Activated naive CD4-positive, alpha-beta T cell treated with anti-CD3 and anti-CD28 coated beads for 36 hours (primary cell): ENCODE results near the gene PHLPP2. TPM values are rescaled to one million over a fixed set of nuclear protein-coding genes. Genes with fewer than 3 reads are reported as not detected.

ENCODE experiments used
- CTCF ChIA-PET: fragments of 350-600 bp; sonication (Branson Sonifier 250); formaldehyde crosslinking; loops from one replicate; lab custom pipeline; 2021; ENCODE audit warnings: antibody characterized with exemption; lab: Charles Lee
- DNase-seq: peaks from one replicate; pipeline ENCODE4 v3.0.0-alpha.2; 2020
- H3K27ac Mint-ChIP-seq: one replicate; pipeline ENCODE4 v1.8.0; 2021; ENCODE audit warnings: mild to moderate bottlenecking, mixed read lengths
- H3K27me3 Mint-ChIP-seq: one replicate; pipeline ENCODE4 v1.8.0; 2021; ENCODE audit warnings: low read depth, mixed read lengths
- H3K36me3 Mint-ChIP-seq: one replicate; pipeline ENCODE4 v1.8.0; 2021; ENCODE audit warnings: low read depth, mixed read lengths
- H3K4me1 Mint-ChIP-seq: one replicate; pipeline ENCODE4 v1.8.0; 2021; ENCODE audit warnings: low read depth, mixed read lengths
- H3K4me3 Mint-ChIP-seq: one replicate; pipeline ENCODE4 v1.8.0; 2021; ENCODE audit warnings: mild to moderate bottlenecking, moderate library complexity, mixed read lengths
- H3K9me3 Mint-ChIP-seq: one replicate; pipeline ENCODE4 v1.8.0; 2021; ENCODE audit warnings: mixed read lengths
- intact Hi-C: fragments of 100-400 bp; cut with micrococcal nuclease; formaldehyde crosslinking; loops from one replicate; pipeline ENCODE4 v1.15.1; 2023
- total RNA-seq, 2 experiments: library from RNA; stranded (reverse); gene quantifications; one replicate each; pipeline ENCODE4 v1.2.3, GENCODE V29; 2021

Gene PHLPP2
- 1 to 10 TPM; 6.0 to 6.9 TPM for total RNA-seq

GRCh38 chr16:71724320-71724751 is at the start of gene PHLPP2:
PHLPP2 (minus strand) TSS chr16:71724701; CDS start chr16:71714795, 9,906 bp downstream.
- Mint-ChIP-seq H3K9me3 (no peaks in the 10 kb centered on the region), H3K4me3 (peak within 1 kb of the TSS; percentile 80), H3K36me3 (no peaks in the 10 kb centered on the region), H3K27ac (no peak within 1 kb of the TSS), H3K4me1 (peaks cover 18% of the 10 kb centered on the region), H3K27me3 (peaks cover 6% of the 10 kb centered on the region)
- CTCF ChIA-PET = no interaction called here
- intact Hi-C loops = loop anchor here (1.0 to 5.0 kb wide), 7 partner anchors 22 to 369 kb away; partner anchors contain the start of genes DHODH, DHX38, IST1 and TXNL4B
- no peak for DNase-seq

DNA sequence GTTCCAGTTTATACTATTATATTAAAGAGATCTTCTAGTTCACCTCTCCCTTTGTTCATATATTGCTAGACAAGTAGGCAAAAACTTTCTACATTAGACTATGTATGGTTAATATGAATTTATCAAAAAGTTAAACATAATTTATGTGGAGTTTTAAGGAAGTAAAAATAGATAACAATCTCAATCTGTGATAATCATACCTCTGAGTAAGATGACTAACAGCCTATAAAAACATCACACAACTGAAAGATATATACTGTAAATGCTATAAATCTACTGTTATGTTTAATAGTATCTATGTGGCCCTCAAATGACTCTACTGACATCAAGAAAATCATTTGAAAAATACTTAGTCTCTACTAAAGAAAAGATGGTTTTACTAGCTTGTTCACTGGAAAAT is 47.1 kb upstream of the PHLPP2 start:
- no peak overlapping the region for H3K4me3 Mint-ChIP-seq
- peaks cover 20% of the 10 kb centered on the region for H3K36me3 Mint-ChIP-seq
- CTCF ChIA-PET = interaction anchor here (0.6 kb wide), 1 partner anchor 36 kb away, joined by 3 read pairs; no protein-coding TSS in a partner anchor
- DNase-seq = no peak
- no peak overlapping the region for H3K27ac Mint-ChIP-seq
- no peaks in the 10 kb centered on the region for H3K9me3 Mint-ChIP-seq
- peaks cover 23% of the 10 kb centered on the region for H3K4me1 Mint-ChIP-seq
- H3K27me3 Mint-ChIP-seq = no peaks in the 10 kb centered on the region
- intact Hi-C loops = no loop called here

DNA sequence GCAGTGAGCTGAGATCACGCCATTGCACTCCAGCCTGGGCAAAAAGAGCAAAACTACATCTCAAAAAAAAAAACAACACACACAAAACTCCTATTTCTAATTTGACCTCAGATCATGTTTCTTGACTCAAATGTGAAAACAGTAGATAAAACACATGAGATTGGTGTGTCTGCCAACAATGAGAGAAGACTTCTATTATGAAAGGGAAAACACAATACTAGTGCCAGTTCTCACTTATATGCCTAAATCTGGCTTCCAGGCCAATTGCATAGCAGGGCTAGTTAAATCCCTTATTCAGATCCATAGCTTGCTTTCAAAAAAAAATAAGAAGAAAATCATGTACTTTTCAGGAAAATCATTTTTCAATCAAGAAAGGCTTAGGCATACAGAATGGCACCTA is 44.7 kb upstream of the PHLPP2 start:
- H3K4me1 Mint-ChIP-seq = peaks cover 13% of the 10 kb centered on the region
- CTCF ChIA-PET = no interaction called here

DNA sequence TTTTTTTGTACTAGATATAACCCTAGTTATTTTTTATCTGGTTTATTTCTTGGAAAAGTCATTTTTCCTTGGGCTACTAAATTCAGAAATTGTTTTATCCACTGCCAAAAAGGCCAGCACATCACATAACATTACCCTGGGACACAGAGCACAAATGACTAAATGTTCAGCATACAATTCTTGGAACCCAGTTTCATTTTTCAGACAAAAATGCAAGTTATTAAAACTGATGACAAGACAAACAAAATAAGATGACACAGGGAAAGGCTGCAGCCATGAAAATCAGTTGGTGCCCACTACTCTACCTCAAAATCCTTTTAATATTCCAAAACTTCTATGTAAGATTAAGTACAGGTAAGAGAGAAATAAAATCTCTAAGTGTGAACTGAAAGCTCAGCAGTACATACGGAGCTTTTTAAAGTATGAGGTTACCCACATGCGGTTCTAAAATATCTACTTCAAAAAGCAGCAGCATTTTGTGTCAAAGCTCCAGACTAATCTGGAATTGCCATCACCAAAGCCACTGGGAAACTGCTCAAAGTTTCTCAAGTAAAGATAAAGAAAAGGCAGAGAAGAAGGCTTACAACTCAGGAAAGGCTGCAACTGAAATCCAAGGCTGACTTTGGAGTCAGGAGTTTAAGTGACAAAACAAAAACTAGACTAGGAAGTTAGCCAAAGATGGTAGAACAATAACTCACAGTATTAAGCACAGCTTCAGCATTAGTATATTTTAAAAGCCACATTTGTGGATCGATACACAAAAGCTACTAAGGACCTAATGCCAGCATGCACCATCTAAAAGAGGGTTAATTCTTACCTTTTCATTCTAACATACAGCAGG is 42.8 kb upstream of the PHLPP2 start:
- H3K4me1 Mint-ChIP-seq = peaks cover 13% of the 10 kb centered on the region
- no peaks in the 10 kb centered on the region for H3K9me3 Mint-ChIP-seq
- peak overlapping the region; percentile 24 for H3K27ac Mint-ChIP-seq
- DNase-seq = no peak
- no peaks in the 10 kb centered on the region for H3K27me3 Mint-ChIP-seq
- H3K36me3 Mint-ChIP-seq = peaks cover 28% of the 10 kb centered on the region
- intact Hi-C loops = no loop called here
- CTCF ChIA-PET = interaction anchor here (0.5 to 1.3 kb wide), 2 partner anchors 116 to 288 kb away, joined by 3 to 4 read pairs; no protein-coding TSS in a partner anchor
- no peak overlapping the region for H3K4me3 Mint-ChIP-seq

More for the DNA sequence above, 44.7 kb upstream of the PHLPP2 start:
- intact Hi-C loops = no loop called here
- Mint-ChIP-seq H3K27ac (no peak overlapping the region), H3K36me3 (peaks cover 22% of the 10 kb centered on the region), H3K9me3 (no peaks in the 10 kb centered on the region), H3K27me3 (no peaks in the 10 kb centered on the region), H3K4me3 (no peak overlapping the region)
- no peak for DNase-seq

- H3K27ac Mint-ChIP-seq = no peak overlapping the region
- H3K9me3 Mint-ChIP-seq = no peaks in the 10 kb centered on the region
- no peak for DNase-seq
- CTCF ChIA-PET = interaction anchor here (0.6 kb wide), 1 partner anchor 107 kb away, joined by 3 read pairs; no protein-coding TSS in a partner anchor
- intact Hi-C loops = no loop called here
- H3K27me3 Mint-ChIP-seq = no peaks in the 10 kb centered on the region
- peaks cover 9% of the 10 kb centered on the region for H3K4me1 Mint-ChIP-seq
- H3K36me3 Mint-ChIP-seq = peaks cover 24% of the 10 kb centered on the region
- H3K4me3 Mint-ChIP-seq = no peak overlapping the region
Measured at GRCh38 chr16:71762186-71762585, 37.7 kb upstream of the PHLPP2 start.

GRCh38 chr16:71761097-71761496 is 36.6 kb upstream of the PHLPP2 start:
- CTCF ChIA-PET = interaction anchor here (1.7 kb wide), 1 partner anchor 200 kb away, joined by 8 read pairs; no protein-coding TSS in a partner anchor
- intact Hi-C loops = no loop called here
- no peaks in the 10 kb centered on the region for H3K9me3 Mint-ChIP-seq
- H3K36me3 Mint-ChIP-seq = peaks cover 34% of the 10 kb centered on the region
- H3K27ac Mint-ChIP-seq = no peak overlapping the region
- H3K4me3 Mint-ChIP-seq = no peak overlapping the region
- H3K27me3 Mint-ChIP-seq = no peaks in the 10 kb centered on the region
- H3K4me1 Mint-ChIP-seq = peaks cover 3% of the 10 kb centered on the region
- no peak for DNase-seq

GRCh38 chr16:71758293-71758760 is 33.8 kb upstream of the PHLPP2 start:
- Mint-ChIP-seq H3K27me3 (no peaks in the 10 kb centered on the region), H3K9me3 (no peaks in the 10 kb centered on the region), H3K27ac (no peak overlapping the region), H3K36me3 (peaks cover 40% of the 10 kb centered on the region), H3K4me1 (peaks cover 22% of the 10 kb centered on the region), H3K4me3 (no peak overlapping the region)
- DNase-seq = no peak
- CTCF ChIA-PET = interaction anchor here (0.6 kb wide), 1 partner anchor 17 kb away, joined by 3 read pairs; no protein-coding TSS in a partner anchor
- intact Hi-C loops = no loop called here

DNA sequence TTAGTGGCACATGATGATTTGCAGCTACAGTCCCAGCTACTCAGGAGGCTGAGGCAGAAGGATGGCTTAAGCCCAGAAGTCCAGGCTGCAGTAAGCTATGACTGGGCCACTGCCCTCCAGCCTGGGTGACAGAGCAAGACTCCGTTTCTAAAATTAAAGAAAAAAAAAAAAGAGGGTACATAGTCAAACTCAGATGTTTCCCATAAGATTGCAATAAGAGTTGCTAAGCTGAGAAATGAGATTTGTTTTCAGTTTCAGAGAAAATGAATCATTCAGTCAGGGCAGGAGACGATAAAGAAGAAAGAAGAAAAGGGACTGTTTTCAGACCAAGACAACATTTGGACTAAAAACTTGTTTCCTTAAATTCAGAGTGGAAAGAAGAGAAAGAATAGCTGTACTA is 30.2 kb upstream of the PHLPP2 start:
- Mint-ChIP-seq H3K4me1 (peaks cover 23% of the 10 kb centered on the region), H3K9me3 (no peaks in the 10 kb centered on the region), H3K4me3 (no peak overlapping the region), H3K27ac (peak overlapping the region; percentile 81), H3K36me3 (peaks cover 40% of the 10 kb centered on the region), H3K27me3 (no peaks in the 10 kb centered on the region)
- peak; percentile 10 for DNase-seq
- intact Hi-C loops = loop anchor here (1.0 to 2.0 kb wide), 4 partner anchors 21 to 128 kb away; no protein-coding TSS in a partner anchor
- CTCF ChIA-PET = interaction anchor here (0.6 to 1.6 kb wide), 3 partner anchors 21 to 210 kb away, joined by 3 to 6 read pairs (median 3); no protein-coding TSS in a partner anchor

GRCh38 chr16:71754108-71754507 is 29.6 kb upstream of the PHLPP2 start:
- DNase-seq = no peak
- Mint-ChIP-seq H3K9me3 (no peaks in the 10 kb centered on the region), H3K27me3 (no peaks in the 10 kb centered on the region), H3K27ac (peak overlapping the region; percentile 81), H3K4me1 (peaks cover 23% of the 10 kb centered on the region), H3K36me3 (peaks cover 40% of the 10 kb centered on the region), H3K4me3 (no peak overlapping the region)
- intact Hi-C loops = loop anchor here (1.0 to 2.0 kb wide), 4 partner anchors 21 to 129 kb away; no protein-coding TSS in a partner anchor
- CTCF ChIA-PET = interaction anchor here (0.5 to 1.6 kb wide), 3 partner anchors 36 to 209 kb away, joined by 3 to 6 read pairs (median 4); no protein-coding TSS in a partner anchor

DNA sequence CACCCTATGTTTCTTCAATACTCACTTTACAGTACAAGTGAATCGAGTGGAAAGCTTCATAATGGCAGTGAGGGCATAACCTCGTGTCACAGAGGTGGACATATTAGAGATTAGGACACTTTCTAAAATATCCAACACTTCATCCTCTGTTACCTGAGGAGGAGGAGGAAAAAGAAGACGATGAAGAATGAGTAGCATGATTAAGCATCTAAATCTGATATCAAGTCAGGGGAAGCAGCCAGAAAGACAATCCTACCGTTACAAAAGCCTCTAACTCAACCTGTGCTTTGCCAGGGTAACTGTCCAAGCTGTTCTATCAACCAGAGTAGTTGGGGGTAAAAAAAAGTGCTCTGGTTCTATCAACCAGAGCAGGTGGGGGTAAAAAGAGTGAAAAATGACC is 23.7 kb upstream of the PHLPP2 start:
- DNase-seq = no peak
- H3K36me3 Mint-ChIP-seq = peaks cover 30% of the 10 kb centered on the region
- intact Hi-C loops = no loop called here
- H3K27ac Mint-ChIP-seq = no peak overlapping the region
- peaks cover 6% of the 10 kb centered on the region for H3K4me1 Mint-ChIP-seq
- no peaks in the 10 kb centered on the region for H3K9me3 Mint-ChIP-seq
- H3K4me3 Mint-ChIP-seq = no peak overlapping the region
- H3K27me3 Mint-ChIP-seq = no peaks in the 10 kb centered on the region
- CTCF ChIA-PET = interaction anchor here (0.6 kb wide), 1 partner anchor 71 kb away, joined by 3 read pairs; no protein-coding TSS in a partner anchor

- Mint-ChIP-seq H3K36me3 (peaks cover 30% of the 10 kb centered on the region), H3K27me3 (no peaks in the 10 kb centered on the region), H3K9me3 (no peaks in the 10 kb centered on the region), H3K4me3 (no peak overlapping the region), H3K4me1 (peaks cover 5% of the 10 kb centered on the region), H3K27ac (no peak overlapping the region)
- intact Hi-C loops = loop anchor here (1.0 to 2.0 kb wide), 4 partner anchors 22 to 215 kb away; partner anchors contain the start of gene PHLPP2
- DNase-seq = peak; percentile 49
- CTCF ChIA-PET = no interaction called here
Measured at GRCh38 chr16:71746442-71747046, 22.0 kb upstream of the PHLPP2 start.

DNA sequence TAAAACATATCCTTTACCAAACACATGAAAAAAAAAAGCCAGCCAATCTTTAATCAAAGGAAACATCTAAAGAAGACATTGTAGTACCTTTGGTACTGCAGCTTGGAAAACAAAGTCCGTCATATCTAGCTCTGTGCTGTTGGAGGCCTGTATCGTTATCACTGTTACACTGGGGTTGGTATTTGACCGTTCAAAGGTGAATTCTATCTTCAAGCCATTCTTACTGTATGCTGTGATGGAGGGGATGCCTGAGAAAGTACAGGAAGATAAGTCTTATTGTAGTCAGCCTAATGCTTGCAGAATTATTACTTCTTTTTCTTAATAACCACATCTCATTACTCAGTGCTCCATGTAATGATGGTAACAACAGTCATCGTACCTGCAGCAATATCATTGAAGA is 14.4 kb upstream of the PHLPP2 start:
- Mint-ChIP-seq H3K4me1 (no peaks in the 10 kb centered on the region), H3K27ac (no peak overlapping the region), H3K27me3 (no peaks in the 10 kb centered on the region), H3K4me3 (no peak overlapping the region), H3K9me3 (no peaks in the 10 kb centered on the region), H3K36me3 (peaks cover 28% of the 10 kb centered on the region)
- DNase-seq = no peak
- intact Hi-C loops = no loop called here
- CTCF ChIA-PET = no interaction called here
